LNCAP (cell line): Measurements from ENCODE around the gene SLC8A2.

Source experiments
- TF ChIP-seq, protein P1 (sequence below): fragments of 450-650 bp; IDR thresholded peaks from 2 replicates; pipeline ENCODE4 v1.5.1; 2017; ENCODE audit warnings: mild to moderate bottlenecking

The SLC8A2 gene

DNA sequence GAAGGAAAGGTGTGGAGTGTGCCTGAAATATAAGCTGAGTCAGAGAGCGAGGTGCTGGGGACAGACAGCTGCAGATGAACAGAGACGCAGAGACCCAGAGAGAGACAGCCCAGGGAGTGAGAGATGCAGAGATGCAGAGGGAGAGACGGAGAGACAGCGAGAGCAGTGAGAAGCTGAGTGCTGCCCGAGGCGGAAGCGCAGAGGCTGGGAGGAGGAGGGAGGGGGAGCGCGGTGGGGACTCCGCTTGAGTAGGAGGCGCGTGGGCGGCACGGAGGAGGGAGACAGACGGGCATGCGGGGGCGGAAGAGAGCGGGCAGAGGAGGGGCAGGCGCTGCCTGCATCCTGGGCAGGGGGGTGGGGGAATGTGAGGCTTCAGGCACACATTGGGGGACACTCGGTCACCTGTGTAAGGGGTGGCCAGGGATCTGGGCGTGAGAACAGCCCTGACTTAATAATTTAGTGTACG, 25.7 kb downstream of the SLC8A2 start:
- TF ChIP-seq, protein P1, sequence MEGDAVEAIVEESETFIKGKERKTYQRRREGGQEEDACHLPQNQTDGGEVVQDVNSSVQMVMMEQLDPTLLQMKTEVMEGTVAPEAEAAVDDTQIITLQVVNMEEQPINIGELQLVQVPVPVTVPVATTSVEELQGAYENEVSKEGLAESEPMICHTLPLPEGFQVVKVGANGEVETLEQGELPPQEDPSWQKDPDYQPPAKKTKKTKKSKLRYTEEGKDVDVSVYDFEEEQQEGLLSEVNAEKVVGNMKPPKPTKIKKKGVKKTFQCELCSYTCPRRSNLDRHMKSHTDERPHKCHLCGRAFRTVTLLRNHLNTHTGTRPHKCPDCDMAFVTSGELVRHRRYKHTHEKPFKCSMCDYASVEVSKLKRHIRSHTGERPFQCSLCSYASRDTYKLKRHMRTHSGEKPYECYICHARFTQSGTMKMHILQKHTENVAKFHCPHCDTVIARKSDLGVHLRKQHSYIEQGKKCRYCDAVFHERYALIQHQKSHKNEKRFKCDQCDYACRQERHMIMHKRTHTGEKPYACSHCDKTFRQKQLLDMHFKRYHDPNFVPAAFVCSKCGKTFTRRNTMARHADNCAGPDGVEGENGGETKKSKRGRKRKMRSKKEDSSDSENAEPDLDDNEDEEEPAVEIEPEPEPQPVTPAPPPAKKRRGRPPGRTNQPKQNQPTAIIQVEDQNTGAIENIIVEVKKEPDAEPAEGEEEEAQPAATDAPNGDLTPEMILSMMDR, result no peak

GRCh38 chr19:47445527-47445926, 26.2 kb downstream of the SLC8A2 start:
- TF ChIP-seq, protein P1, result no peak

DNA sequence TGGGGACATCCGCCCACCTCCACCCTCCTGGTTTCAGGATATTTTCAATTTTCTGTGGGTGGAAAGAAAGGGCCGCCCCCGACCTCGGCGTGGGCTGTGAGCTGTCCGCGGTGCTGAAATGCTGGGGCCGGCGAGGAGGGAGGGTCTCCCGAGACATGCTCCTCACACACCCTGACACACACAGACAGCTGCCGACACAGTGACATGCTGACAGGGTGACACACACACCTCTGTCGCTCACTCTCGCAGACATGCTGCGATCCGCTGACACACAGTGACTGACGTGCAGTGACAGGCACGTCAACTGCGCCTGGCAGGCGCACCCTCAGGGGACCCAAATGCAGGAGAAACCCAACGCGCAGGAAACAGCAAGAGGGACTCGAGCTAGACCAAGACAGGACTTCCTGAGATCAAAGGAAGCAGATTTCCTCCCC, 27.3 kb downstream of the SLC8A2 start:
- TF ChIP-seq, protein P1, result no peak

- TF ChIP-seq, protein P1, result no peak
These were observed 28.4 kb downstream of the SLC8A2 start for GRCh38 chr19:47443331-47443730.

- TF ChIP-seq, protein P1, result no peak
These were observed 32.9 kb downstream of the SLC8A2 start for GRCh38 chr19:47438793-47439220.

DNA sequence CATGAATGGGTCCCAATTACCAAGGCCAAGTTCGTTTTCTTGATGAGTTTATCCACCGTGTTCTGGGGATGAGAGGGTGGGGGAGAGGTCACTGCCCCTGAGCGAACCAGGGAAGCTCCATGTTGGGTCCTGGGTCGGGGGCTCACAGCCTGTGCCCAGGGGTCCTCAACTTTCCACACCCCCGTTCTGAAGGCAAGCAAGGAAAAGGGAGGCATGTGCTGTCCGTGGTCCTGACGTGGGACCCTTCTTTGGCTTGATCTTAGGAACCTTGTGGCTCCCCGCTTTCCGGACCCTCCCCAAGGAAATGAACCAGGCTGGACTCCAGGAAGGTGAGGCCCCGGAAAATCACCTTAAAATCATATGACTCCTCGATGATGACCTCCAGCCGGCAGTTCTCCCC, 34.2 kb downstream of the SLC8A2 start:
- TF ChIP-seq, protein P1, result no peak

DNA sequence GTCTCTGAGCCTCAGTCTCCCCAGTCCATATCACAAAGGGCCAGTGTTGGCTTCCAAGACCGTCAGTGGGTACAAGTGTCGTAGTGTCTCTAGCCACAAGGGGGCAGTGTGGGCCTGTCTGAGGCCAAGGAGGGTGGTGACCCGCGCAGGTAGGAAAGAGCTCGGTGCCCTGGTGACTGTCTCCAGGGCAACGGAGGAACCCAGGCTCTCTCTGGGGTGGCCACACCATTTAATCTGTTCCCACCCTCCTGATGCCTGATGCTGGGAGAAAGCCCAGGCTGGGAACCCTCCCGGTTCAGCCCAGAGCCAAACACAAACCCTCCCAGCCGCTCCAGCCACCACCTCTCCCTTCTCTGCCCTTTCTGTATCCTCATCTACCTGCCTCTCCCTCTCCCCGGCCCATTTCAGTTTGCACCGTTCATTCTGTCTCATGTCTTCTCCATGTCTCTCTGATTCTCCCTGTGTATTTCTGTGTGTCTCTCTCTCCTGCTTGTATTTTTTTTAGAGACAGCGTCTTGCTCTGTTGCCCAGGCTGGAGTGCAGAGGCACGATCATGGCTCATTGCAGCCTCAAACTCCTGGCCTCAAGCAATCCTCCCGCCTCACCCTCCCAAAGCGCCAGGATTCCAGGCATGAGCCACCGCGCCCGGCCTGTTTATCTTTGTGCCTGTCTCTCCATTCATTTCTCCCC, 34.8 kb downstream of the SLC8A2 start:
- TF ChIP-seq, protein P1, result peak; percentile 55
